ENCODE results near the gene CFAP69. TPM values are rescaled to one million over a fixed set of nuclear protein-coding genes. Genes with fewer than 3 reads are reported as not detected.

The CFAP69 gene
- total RNA-seq, 1 donor from 2014 or later, result 1.8 TPM

DNA sequence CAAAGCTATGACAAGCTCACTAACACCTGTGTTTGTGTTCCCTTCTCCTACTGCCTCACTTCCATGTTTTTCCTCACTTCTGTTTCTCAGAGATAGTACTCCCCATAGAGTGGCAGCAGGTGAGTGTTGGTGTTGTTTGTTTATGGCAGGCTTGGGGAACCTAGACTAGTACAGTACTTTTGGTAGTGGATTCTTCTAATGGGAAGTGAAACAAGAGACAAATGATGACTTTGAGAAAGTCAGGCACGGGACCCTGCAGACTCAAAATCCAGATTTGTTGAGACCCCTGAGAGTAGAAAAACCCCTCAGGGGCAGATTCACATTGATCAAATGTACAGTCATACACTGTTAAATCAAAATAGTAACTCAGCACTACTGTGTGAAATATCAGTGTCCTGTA lies 6.4 kb upstream of the CFAP69 start:
- no peaks in the 10 kb centered on the region for H3K27me3 Mint-ChIP-seq (ENCODE audit: unreplicated experiment)

DNA sequence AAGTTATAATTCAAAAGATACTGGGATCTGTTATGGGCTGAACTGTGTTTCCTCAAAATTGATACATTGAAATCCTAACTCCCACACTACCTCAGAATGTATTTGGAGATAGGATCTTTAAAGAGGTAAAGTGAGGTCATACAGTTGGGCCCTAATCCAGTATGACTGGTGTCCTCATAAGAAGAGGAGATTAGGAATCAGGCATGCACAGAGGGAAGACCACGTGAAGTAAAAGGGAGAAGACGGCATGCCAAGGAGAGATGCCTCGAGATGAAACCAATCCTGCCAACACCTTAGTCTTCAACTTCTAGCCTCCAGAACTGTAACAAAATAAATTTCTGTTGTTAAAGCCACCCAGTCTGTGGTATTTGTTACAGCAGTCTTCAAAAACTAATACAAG lies 5.9 kb upstream of the CFAP69 start:
- no peaks in the 10 kb centered on the region for H3K4me1 Mint-ChIP-seq (ENCODE audit: unreplicated experiment)
- no peaks in the 10 kb centered on the region for H3K27me3 Mint-ChIP-seq (ENCODE audit: unreplicated experiment)
- TF ChIP-seq, protein P1, sequence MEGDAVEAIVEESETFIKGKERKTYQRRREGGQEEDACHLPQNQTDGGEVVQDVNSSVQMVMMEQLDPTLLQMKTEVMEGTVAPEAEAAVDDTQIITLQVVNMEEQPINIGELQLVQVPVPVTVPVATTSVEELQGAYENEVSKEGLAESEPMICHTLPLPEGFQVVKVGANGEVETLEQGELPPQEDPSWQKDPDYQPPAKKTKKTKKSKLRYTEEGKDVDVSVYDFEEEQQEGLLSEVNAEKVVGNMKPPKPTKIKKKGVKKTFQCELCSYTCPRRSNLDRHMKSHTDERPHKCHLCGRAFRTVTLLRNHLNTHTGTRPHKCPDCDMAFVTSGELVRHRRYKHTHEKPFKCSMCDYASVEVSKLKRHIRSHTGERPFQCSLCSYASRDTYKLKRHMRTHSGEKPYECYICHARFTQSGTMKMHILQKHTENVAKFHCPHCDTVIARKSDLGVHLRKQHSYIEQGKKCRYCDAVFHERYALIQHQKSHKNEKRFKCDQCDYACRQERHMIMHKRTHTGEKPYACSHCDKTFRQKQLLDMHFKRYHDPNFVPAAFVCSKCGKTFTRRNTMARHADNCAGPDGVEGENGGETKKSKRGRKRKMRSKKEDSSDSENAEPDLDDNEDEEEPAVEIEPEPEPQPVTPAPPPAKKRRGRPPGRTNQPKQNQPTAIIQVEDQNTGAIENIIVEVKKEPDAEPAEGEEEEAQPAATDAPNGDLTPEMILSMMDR (IDR thresholded peaks at IDR 0.05; ENCODE audit: unreplicated experiment), result no peak
- H3K9me3 Mint-ChIP-seq (ENCODE audit: unreplicated experiment), result no peaks in the 10 kb centered on the region
- no peak for DNase-seq (ENCODE audit: low spot score)
- H3K27ac Mint-ChIP-seq (ENCODE audit: unreplicated experiment), result no peak overlapping the region
- H3K36me3 Mint-ChIP-seq (ENCODE audit: low read depth, unreplicated experiment), result no peaks in the 10 kb centered on the region
- no peak overlapping the region for H3K4me3 Mint-ChIP-seq (ENCODE audit: unreplicated experiment)

More for the DNA sequence above, 6.4 kb upstream of the CFAP69 start:
- no peak overlapping the region for H3K27ac Mint-ChIP-seq (ENCODE audit: unreplicated experiment)
- H3K9me3 Mint-ChIP-seq (ENCODE audit: unreplicated experiment), result no peaks in the 10 kb centered on the region
- H3K4me1 Mint-ChIP-seq (ENCODE audit: unreplicated experiment), result no peaks in the 10 kb centered on the region
- DNase-seq (ENCODE audit: low spot score), result no peak
- no peaks in the 10 kb centered on the region for H3K36me3 Mint-ChIP-seq (ENCODE audit: low read depth, unreplicated experiment)
- TF ChIP-seq, protein P1 (IDR thresholded peaks at IDR 0.05; ENCODE audit: unreplicated experiment), result no peak
- no peak overlapping the region for H3K4me3 Mint-ChIP-seq (ENCODE audit: unreplicated experiment)

DNA sequence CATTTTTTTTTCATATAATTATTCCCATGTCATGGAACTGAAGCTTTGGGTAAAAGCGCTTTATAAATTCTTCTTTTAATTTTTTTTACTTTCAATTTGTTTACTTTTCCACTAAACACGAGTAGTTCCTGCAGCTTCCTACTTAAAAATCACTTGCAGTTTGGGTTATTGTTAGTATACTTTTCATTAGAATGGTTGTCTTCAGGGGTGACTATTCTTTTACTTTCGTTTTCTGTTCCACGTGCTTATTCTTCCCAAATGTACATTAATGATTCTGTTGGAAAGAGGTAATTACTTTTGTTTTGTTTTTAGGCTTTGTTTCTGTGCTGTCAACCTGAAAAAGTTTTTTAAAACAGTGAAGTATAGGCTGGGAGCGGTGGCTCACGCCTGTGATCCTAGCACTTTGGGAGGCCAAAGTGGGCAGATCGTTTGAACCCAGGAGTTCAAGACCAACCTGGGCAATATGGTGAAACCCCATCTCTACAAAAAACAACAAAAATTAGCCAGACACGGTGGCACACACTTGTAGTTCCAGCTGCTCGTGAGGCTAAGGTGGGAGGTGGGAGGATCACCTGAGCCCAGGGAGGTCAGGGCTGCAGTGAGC lies 5.2 kb upstream of the CFAP69 start:
- no peaks in the 10 kb centered on the region for H3K36me3 Mint-ChIP-seq (ENCODE audit: low read depth, unreplicated experiment)
- H3K27me3 Mint-ChIP-seq (ENCODE audit: unreplicated experiment), result no peaks in the 10 kb centered on the region
- H3K27ac Mint-ChIP-seq (ENCODE audit: unreplicated experiment), result no peak overlapping the region
- TF ChIP-seq, protein P1 (IDR thresholded peaks at IDR 0.05; ENCODE audit: unreplicated experiment), result no peak
- H3K9me3 Mint-ChIP-seq (ENCODE audit: unreplicated experiment), result no peaks in the 10 kb centered on the region
- peaks cover 1% of the 10 kb centered on the region for H3K4me1 Mint-ChIP-seq (ENCODE audit: unreplicated experiment)
- no peak overlapping the region for H3K4me3 Mint-ChIP-seq (ENCODE audit: unreplicated experiment)
- DNase-seq (ENCODE audit: low spot score), result no peak

DNA sequence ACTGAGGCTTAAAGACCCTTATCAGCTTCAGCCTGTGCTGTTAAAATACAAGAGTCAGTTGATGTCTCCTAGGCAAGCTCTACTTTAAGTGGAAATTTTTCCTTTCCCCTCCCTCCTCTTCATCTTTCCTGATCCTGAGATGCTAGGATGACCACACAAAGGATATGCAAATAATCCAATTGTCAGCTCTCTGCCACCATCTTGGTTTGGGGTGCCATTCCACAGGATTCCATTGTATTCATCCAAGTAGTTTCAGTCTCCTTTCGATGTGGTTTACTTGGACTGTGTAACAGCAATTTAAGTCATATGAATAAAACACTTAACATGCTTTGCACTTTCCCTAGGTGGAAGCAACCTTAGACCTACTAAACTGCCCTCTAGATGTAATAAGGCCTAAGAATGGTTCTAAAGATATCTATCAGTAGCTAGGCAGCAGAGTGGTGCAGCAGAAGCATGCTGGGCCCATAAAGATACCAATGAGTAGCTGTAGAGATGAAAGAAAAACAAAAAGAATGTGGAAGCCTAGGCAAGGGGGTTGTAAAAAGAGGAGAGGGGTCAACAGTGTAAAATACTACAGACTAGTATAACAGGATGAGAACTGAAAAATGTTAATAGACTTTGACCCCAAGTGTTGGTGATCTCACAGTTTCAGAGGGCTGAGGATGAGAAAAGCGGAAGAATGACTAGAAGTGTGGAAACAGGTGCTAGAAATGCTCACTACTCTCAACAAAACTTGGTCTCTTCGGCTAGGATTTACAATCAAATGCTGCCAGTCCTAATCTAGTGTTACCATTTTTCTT lies 2.4 kb upstream of the CFAP69 start:
- Mint-ChIP-seq H3K27me3 (ENCODE audit: unreplicated experiment) (peaks cover 8% of the 10 kb centered on the region), H3K9me3 (ENCODE audit: unreplicated experiment) (no peaks in the 10 kb centered on the region), H3K27ac (ENCODE audit: unreplicated experiment) (no peak overlapping the region), H3K4me1 (ENCODE audit: unreplicated experiment) (peaks cover 18% of the 10 kb centered on the region), H3K4me3 (ENCODE audit: unreplicated experiment) (no peak overlapping the region), H3K36me3 (ENCODE audit: low read depth, unreplicated experiment) (no peaks in the 10 kb centered on the region)
- no peak for DNase-seq (ENCODE audit: low spot score)
- TF ChIP-seq, protein P1 (IDR thresholded peaks at IDR 0.05; ENCODE audit: unreplicated experiment), result no peak

DNA sequence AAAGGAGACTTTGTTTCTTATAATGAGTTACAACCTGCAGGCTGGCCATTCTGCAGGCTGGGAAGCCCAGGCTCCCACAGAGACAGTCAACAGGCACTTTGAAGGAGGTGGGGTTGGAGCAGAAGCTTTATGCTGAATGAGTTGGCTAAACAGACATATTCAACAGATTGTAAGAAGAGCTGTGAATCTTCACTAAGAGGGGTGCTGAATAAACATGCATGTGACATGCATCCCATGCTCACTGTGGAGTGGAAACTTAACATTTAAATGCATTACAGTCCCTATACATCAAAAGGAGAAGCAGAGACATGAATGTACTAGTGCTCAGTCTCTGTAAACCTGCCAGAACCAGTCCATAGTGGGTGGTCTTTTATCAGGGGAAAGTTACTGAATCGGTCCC lies 1.4 kb upstream of the CFAP69 start:
- H3K27ac Mint-ChIP-seq (ENCODE audit: unreplicated experiment), result no peak overlapping the region

More for the DNA sequence above, 1.4 kb upstream of the CFAP69 start:
- Mint-ChIP-seq H3K9me3 (ENCODE audit: unreplicated experiment) (no peaks in the 10 kb centered on the region), H3K36me3 (ENCODE audit: low read depth, unreplicated experiment) (no peaks in the 10 kb centered on the region), H3K27me3 (ENCODE audit: unreplicated experiment) (peaks cover 8% of the 10 kb centered on the region), H3K4me3 (ENCODE audit: unreplicated experiment) (peak overlapping the region; percentile 17), H3K4me1 (ENCODE audit: unreplicated experiment) (peaks cover 18% of the 10 kb centered on the region)
- no peak for DNase-seq (ENCODE audit: low spot score)
- TF ChIP-seq, protein P1 (IDR thresholded peaks at IDR 0.05; ENCODE audit: unreplicated experiment), result no peak
